Measurements from ENCODE around the gene MBP.

The MBP gene

GRCh38 chr18:77081390-77081778 is 51.2 kb downstream of the MBP start:
- H3K36me3 ChIP-seq (ENCODE audit: control insufficient read depth, low read depth, low read length), result no peaks in the 10 kb centered on the region
- peaks cover 7% of the 10 kb centered on the region for H3K27me3 ChIP-seq (ENCODE audit: control insufficient read depth, insufficient read depth, low read length)
- H3K27ac ChIP-seq (ENCODE audit: low read length), result no peak overlapping the region
- no peak overlapping the region for H3K4me3 ChIP-seq (ENCODE audit: low read length)
- no peaks in the 10 kb centered on the region for H3K9me3 ChIP-seq (ENCODE audit: control insufficient read depth, low read depth, low read length)
- H3K4me1 ChIP-seq (ENCODE audit: control insufficient read depth, low read depth, low read length), result peaks cover under 1% of the 10 kb centered on the region
- no peak overlapping the region for H3K9ac ChIP-seq (ENCODE audit: low read length)

- no peak overlapping the region for H3K27ac ChIP-seq (ENCODE audit: low read length)
- H3K4me1 ChIP-seq (ENCODE audit: control insufficient read depth, low read depth, low read length), result no peaks in the 10 kb centered on the region
- H3K9me3 ChIP-seq (ENCODE audit: control insufficient read depth, low read depth, low read length), result no peaks in the 10 kb centered on the region
- no peaks in the 10 kb centered on the region for H3K27me3 ChIP-seq (ENCODE audit: control insufficient read depth, insufficient read depth, low read length)
- H3K9ac ChIP-seq (ENCODE audit: low read length), result no peak overlapping the region
- H3K4me3 ChIP-seq (ENCODE audit: low read length), result no peak overlapping the region
- H3K36me3 ChIP-seq (ENCODE audit: control insufficient read depth, low read depth, low read length), result no peaks in the 10 kb centered on the region
Observed at GRCh38 chr18:77079954-77080682, 52.5 kb downstream of the MBP start.

GRCh38 chr18:77079088-77079487 is 53.5 kb downstream of the MBP start:
- Histone ChIP-seq H3K9me3 (ENCODE audit: control insufficient read depth, low read depth, low read length) (no peaks in the 10 kb centered on the region), H3K9ac (ENCODE audit: low read length) (no peak overlapping the region), H3K4me3 (ENCODE audit: low read length) (no peak overlapping the region), H3K27ac (ENCODE audit: low read length) (no peak overlapping the region), H3K27me3 (ENCODE audit: control insufficient read depth, insufficient read depth, low read length) (no peaks in the 10 kb centered on the region), H3K4me1 (ENCODE audit: control insufficient read depth, low read depth, low read length) (no peaks in the 10 kb centered on the region), H3K36me3 (ENCODE audit: control insufficient read depth, low read depth, low read length) (no peaks in the 10 kb centered on the region)

- Histone ChIP-seq H3K9me3 (ENCODE audit: control insufficient read depth, low read depth, low read length) (no peaks in the 10 kb centered on the region), H3K9ac (ENCODE audit: low read length) (no peak overlapping the region), H3K27ac (ENCODE audit: low read length) (no peak overlapping the region), H3K4me1 (ENCODE audit: control insufficient read depth, low read depth, low read length) (no peaks in the 10 kb centered on the region), H3K36me3 (ENCODE audit: control insufficient read depth, low read depth, low read length) (no peaks in the 10 kb centered on the region), H3K27me3 (ENCODE audit: control insufficient read depth, insufficient read depth, low read length) (no peaks in the 10 kb centered on the region), H3K4me3 (ENCODE audit: low read length) (no peak overlapping the region)
Observed at GRCh38 chr18:77078690-77079070, 53.9 kb downstream of the MBP start.

GRCh38 chr18:77077941-77078689 is 54.5 kb downstream of the MBP start:
- H3K27ac ChIP-seq (ENCODE audit: low read length), result no peak overlapping the region
- no peak overlapping the region for H3K9ac ChIP-seq (ENCODE audit: low read length)

GRCh38 chr18:77077401-77077800 is 55.2 kb downstream of the MBP start:
- Histone ChIP-seq H3K27ac (ENCODE audit: low read length) (no peak overlapping the region), H3K4me3 (ENCODE audit: low read length) (no peak overlapping the region), H3K9ac (ENCODE audit: low read length) (no peak overlapping the region), H3K27me3 (ENCODE audit: control insufficient read depth, insufficient read depth, low read length) (no peaks in the 10 kb centered on the region), H3K36me3 (ENCODE audit: control insufficient read depth, low read depth, low read length) (no peaks in the 10 kb centered on the region), H3K9me3 (ENCODE audit: control insufficient read depth, low read depth, low read length) (no peaks in the 10 kb centered on the region), H3K4me1 (ENCODE audit: control insufficient read depth, low read depth, low read length) (no peaks in the 10 kb centered on the region)

More at GRCh38 chr18:77077941-77078689, 54.5 kb downstream of the MBP start:
- Histone ChIP-seq H3K27me3 (ENCODE audit: control insufficient read depth, insufficient read depth, low read length) (no peaks in the 10 kb centered on the region), H3K9me3 (ENCODE audit: control insufficient read depth, low read depth, low read length) (no peaks in the 10 kb centered on the region), H3K4me1 (ENCODE audit: control insufficient read depth, low read depth, low read length) (no peaks in the 10 kb centered on the region), H3K4me3 (ENCODE audit: low read length) (no peak overlapping the region), H3K36me3 (ENCODE audit: control insufficient read depth, low read depth, low read length) (no peaks in the 10 kb centered on the region)

- H3K4me1 ChIP-seq (ENCODE audit: control insufficient read depth, low read depth, low read length), result no peaks in the 10 kb centered on the region
- H3K9me3 ChIP-seq (ENCODE audit: control insufficient read depth, low read depth, low read length), result no peaks in the 10 kb centered on the region
- no peak overlapping the region for H3K9ac ChIP-seq (ENCODE audit: low read length)
- H3K4me3 ChIP-seq (ENCODE audit: low read length), result no peak overlapping the region
- H3K27me3 ChIP-seq (ENCODE audit: control insufficient read depth, insufficient read depth, low read length), result no peaks in the 10 kb centered on the region
- H3K27ac ChIP-seq (ENCODE audit: low read length), result no peak overlapping the region
- no peaks in the 10 kb centered on the region for H3K36me3 ChIP-seq (ENCODE audit: control insufficient read depth, low read depth, low read length)
Observed at GRCh38 chr18:77076111-77076510, 56.5 kb downstream of the MBP start.

GRCh38 chr18:77074431-77074830 is 58.2 kb downstream of the MBP start:
- Histone ChIP-seq H3K4me1 (ENCODE audit: control insufficient read depth, low read depth, low read length) (peaks cover 4% of the 10 kb centered on the region), H3K9me3 (ENCODE audit: control insufficient read depth, low read depth, low read length) (no peaks in the 10 kb centered on the region), H3K9ac (ENCODE audit: low read length) (no peak overlapping the region), H3K27me3 (ENCODE audit: control insufficient read depth, insufficient read depth, low read length) (no peaks in the 10 kb centered on the region), H3K4me3 (ENCODE audit: low read length) (no peak overlapping the region), H3K27ac (ENCODE audit: low read length) (no peak overlapping the region), H3K36me3 (ENCODE audit: control insufficient read depth, low read depth, low read length) (no peaks in the 10 kb centered on the region)

- Histone ChIP-seq H3K27ac (ENCODE audit: low read length) (no peak overlapping the region), H3K4me1 (ENCODE audit: control insufficient read depth, low read depth, low read length) (peaks cover 9% of the 10 kb centered on the region), H3K27me3 (ENCODE audit: control insufficient read depth, insufficient read depth, low read length) (no peaks in the 10 kb centered on the region), H3K4me3 (ENCODE audit: low read length) (no peak overlapping the region), H3K9ac (ENCODE audit: low read length) (no peak overlapping the region), H3K36me3 (ENCODE audit: control insufficient read depth, low read depth, low read length) (no peaks in the 10 kb centered on the region), H3K9me3 (ENCODE audit: control insufficient read depth, low read depth, low read length) (no peaks in the 10 kb centered on the region)
Observed at GRCh38 chr18:77073336-77074093, 59.1 kb downstream of the MBP start.

- no peaks in the 10 kb centered on the region for H3K9me3 ChIP-seq (ENCODE audit: control insufficient read depth, low read depth, low read length)
- no peak overlapping the region for H3K4me3 ChIP-seq (ENCODE audit: low read length)
- H3K36me3 ChIP-seq (ENCODE audit: control insufficient read depth, low read depth, low read length), result no peaks in the 10 kb centered on the region
- peaks cover 9% of the 10 kb centered on the region for H3K4me1 ChIP-seq (ENCODE audit: control insufficient read depth, low read depth, low read length)
- no peak overlapping the region for H3K27ac ChIP-seq (ENCODE audit: low read length)
- no peak overlapping the region for H3K9ac ChIP-seq (ENCODE audit: low read length)
- no peaks in the 10 kb centered on the region for H3K27me3 ChIP-seq (ENCODE audit: control insufficient read depth, insufficient read depth, low read length)
Observed at GRCh38 chr18:77072566-77072965, 60.0 kb downstream of the MBP start.

- H3K27ac ChIP-seq (ENCODE audit: low read length), result no peak overlapping the region
- peaks cover 9% of the 10 kb centered on the region for H3K4me1 ChIP-seq (ENCODE audit: control insufficient read depth, low read depth, low read length)
- no peaks in the 10 kb centered on the region for H3K9me3 ChIP-seq (ENCODE audit: control insufficient read depth, low read depth, low read length)
- no peak overlapping the region for H3K4me3 ChIP-seq (ENCODE audit: low read length)
- H3K36me3 ChIP-seq (ENCODE audit: control insufficient read depth, low read depth, low read length), result no peaks in the 10 kb centered on the region
- H3K9ac ChIP-seq (ENCODE audit: low read length), result no peak overlapping the region
- no peaks in the 10 kb centered on the region for H3K27me3 ChIP-seq (ENCODE audit: control insufficient read depth, insufficient read depth, low read length)
Observed at GRCh38 chr18:77071711-77072292, 60.8 kb downstream of the MBP start.
